ENCODE measurements around the gene RNF220.

DNA sequence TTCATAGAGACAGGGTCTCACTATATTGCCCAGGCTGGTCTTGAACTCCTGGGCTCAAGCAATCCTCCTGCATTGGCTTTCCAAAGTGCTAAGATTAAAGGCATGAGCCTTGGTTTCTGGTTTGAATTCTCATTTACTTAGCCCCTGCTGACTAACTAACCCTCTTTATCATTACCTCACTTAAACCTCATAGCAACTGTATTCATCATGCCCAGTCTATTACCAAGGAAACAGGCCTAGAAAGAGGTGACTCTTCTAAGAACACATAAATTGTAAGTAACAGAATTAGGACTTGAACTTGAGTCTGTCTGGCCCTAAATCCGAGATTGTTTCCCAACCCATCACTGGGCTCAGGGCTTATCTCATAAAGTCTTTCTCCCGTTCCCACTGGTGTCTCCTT is 225.1 kb downstream of the RNF220 start:
- no peak for TF ChIP-seq POLR2A (IDR thresholded peaks at IDR 0.05)
- TF ChIP-seq, protein P1, sequence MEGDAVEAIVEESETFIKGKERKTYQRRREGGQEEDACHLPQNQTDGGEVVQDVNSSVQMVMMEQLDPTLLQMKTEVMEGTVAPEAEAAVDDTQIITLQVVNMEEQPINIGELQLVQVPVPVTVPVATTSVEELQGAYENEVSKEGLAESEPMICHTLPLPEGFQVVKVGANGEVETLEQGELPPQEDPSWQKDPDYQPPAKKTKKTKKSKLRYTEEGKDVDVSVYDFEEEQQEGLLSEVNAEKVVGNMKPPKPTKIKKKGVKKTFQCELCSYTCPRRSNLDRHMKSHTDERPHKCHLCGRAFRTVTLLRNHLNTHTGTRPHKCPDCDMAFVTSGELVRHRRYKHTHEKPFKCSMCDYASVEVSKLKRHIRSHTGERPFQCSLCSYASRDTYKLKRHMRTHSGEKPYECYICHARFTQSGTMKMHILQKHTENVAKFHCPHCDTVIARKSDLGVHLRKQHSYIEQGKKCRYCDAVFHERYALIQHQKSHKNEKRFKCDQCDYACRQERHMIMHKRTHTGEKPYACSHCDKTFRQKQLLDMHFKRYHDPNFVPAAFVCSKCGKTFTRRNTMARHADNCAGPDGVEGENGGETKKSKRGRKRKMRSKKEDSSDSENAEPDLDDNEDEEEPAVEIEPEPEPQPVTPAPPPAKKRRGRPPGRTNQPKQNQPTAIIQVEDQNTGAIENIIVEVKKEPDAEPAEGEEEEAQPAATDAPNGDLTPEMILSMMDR (IDR thresholded peaks at IDR 0.05 in 8 of 11, conservative IDR thresholded peaks at IDR 0.05 in 3 of 11), result no peak
- TF ChIP-seq POLR2AphosphoS5 (IDR thresholded peaks at IDR 0.05), result no peak

Measured in spleen (tissue), 7 donors.